ENCODE results near the gene ARHGEF7.

ARHGEF7 gene

DNA sequence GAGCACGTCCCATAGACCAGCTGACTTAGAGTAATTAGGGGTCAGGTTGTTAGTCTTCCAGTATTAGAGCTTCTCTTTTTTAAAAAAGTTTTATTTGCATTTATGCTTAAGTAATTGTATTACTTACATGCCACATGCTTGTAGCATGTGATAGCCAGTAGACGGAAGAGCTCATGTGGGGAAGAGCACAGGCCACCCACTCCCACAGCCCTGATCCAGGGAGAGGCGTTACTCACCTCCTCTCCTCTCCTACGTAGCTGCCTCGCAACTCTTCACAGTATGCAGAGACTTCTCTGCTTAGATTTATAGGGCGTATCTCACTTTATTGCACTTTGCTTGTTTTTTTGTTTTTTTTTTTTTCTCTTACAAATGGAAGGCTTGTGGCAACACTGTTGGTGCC is 110.1 kb downstream of the ARHGEF7 start:
- Histone ChIP-seq H3K9me3 (ENCODE audit: insufficient read depth, low read depth, low read length) (no peaks in the 10 kb centered on the region), H3K9ac (ENCODE audit: low read depth, low read length, poor library complexity, severe bottlenecking) (no peak overlapping the region), H3K9me2 (replicated peaks; ENCODE audit: low read depth, low read length) (no peaks in the 10 kb centered on the region), H3K4me1 (ENCODE audit: insufficient read depth, low read length, poor library complexity, severe bottlenecking) (peaks cover 6% of the 10 kb centered on the region), H3K27me3 (ENCODE audit: insufficient read depth, low read length, poor library complexity, severe bottlenecking) (no peaks in the 10 kb centered on the region), H3K4me3 (ENCODE audit: low read length, poor library complexity, severe bottlenecking) (no peak overlapping the region), H4K20me1 (ENCODE audit: insufficient read depth, low read length, poor library complexity, severe bottlenecking) (peaks cover 49% of the 10 kb centered on the region), H2AFZ (ENCODE audit: low read length) (no peak overlapping the region), H3K4me2 (ENCODE audit: low read depth, low read length, poor library complexity, severe bottlenecking) (no peak overlapping the region), H3K79me2 (ENCODE audit: insufficient read depth, low read length) (peaks cover 82% of the 10 kb centered on the region), H3F3A (ENCODE audit: low read depth) (no peaks in the 10 kb centered on the region), H3K36me3 (ENCODE audit: insufficient read depth, low read length) (peaks cover 56% of the 10 kb centered on the region; the same call in 1 of the 2 replicates)
- TF ChIP-seq EZH2phosphoT487 (IDR thresholded peaks at IDR 0.05; ENCODE audit: borderline replicate concordance) = no peak

DNA sequence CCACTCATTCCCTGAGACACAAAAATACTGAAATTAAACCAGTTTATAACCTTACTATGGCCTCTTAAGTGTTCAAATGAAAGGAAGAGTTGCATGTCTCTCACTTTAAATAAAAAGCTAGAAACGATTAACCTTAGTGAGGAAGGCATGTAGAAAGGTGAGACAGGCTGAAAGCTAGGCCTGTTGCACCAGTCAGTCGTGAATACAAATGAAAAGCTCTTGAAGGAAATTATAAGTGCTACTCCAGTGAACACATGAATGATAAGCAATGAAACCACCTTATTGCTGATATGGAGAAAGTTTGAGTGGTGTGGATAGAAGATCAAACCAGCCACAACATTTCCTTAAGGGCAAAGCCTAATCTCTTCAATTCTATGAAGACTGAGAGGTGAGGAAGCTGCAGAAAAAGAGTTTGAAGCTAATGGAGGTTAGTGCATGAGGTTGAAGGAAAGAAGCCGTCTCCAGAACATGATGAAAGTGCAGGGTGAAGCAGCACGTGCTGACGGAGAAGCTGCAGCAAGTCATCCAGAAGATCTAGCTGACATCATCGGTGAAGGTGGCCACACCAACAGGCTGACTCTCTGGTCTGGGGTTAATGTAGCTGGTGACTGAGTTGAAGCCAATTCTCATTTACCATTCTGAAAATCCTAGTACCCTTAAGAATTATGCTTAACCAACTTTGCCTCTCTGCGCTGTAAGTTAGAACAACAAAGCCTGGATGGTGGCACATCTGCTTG is 110.9 kb downstream of the ARHGEF7 start:
- H3K9me3 ChIP-seq (ENCODE audit: insufficient read depth, low read depth, low read length) = no peaks in the 10 kb centered on the region
- H2AFZ ChIP-seq (ENCODE audit: low read length) = no peak overlapping the region
- TF ChIP-seq, protein P1, sequence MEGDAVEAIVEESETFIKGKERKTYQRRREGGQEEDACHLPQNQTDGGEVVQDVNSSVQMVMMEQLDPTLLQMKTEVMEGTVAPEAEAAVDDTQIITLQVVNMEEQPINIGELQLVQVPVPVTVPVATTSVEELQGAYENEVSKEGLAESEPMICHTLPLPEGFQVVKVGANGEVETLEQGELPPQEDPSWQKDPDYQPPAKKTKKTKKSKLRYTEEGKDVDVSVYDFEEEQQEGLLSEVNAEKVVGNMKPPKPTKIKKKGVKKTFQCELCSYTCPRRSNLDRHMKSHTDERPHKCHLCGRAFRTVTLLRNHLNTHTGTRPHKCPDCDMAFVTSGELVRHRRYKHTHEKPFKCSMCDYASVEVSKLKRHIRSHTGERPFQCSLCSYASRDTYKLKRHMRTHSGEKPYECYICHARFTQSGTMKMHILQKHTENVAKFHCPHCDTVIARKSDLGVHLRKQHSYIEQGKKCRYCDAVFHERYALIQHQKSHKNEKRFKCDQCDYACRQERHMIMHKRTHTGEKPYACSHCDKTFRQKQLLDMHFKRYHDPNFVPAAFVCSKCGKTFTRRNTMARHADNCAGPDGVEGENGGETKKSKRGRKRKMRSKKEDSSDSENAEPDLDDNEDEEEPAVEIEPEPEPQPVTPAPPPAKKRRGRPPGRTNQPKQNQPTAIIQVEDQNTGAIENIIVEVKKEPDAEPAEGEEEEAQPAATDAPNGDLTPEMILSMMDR (conservative IDR thresholded peaks at IDR 0.05; ENCODE audit: low read length) = no peak
- TF ChIP-seq EZH2phosphoT487 (IDR thresholded peaks at IDR 0.05; ENCODE audit: borderline replicate concordance) = no peak
- H3K4me3 ChIP-seq (ENCODE audit: low read length, poor library complexity, severe bottlenecking) = no peak overlapping the region
- peaks cover 6% of the 10 kb centered on the region for H3K4me1 ChIP-seq (ENCODE audit: insufficient read depth, low read length, poor library complexity, severe bottlenecking)
- H3K4me2 ChIP-seq (ENCODE audit: low read depth, low read length, poor library complexity, severe bottlenecking) = no peak overlapping the region
- peaks cover 56% of the 10 kb centered on the region for H4K20me1 ChIP-seq (ENCODE audit: insufficient read depth, low read length, poor library complexity, severe bottlenecking)
- H3K9ac ChIP-seq (ENCODE audit: low read depth, low read length, poor library complexity, severe bottlenecking) = no peak overlapping the region
- no peaks in the 10 kb centered on the region for H3F3A ChIP-seq (ENCODE audit: low read depth)
- H3K9me2 ChIP-seq (replicated peaks; ENCODE audit: low read depth, low read length) = no peaks in the 10 kb centered on the region
- H3K27me3 ChIP-seq (ENCODE audit: insufficient read depth, low read length, poor library complexity, severe bottlenecking) = no peaks in the 10 kb centered on the region
- peaks cover 56% of the 10 kb centered on the region; the same call in 1 of the 2 replicates for H3K36me3 ChIP-seq (ENCODE audit: insufficient read depth, low read length)
- peaks cover 84% of the 10 kb centered on the region for H3K79me2 ChIP-seq (ENCODE audit: insufficient read depth, low read length)

DNA sequence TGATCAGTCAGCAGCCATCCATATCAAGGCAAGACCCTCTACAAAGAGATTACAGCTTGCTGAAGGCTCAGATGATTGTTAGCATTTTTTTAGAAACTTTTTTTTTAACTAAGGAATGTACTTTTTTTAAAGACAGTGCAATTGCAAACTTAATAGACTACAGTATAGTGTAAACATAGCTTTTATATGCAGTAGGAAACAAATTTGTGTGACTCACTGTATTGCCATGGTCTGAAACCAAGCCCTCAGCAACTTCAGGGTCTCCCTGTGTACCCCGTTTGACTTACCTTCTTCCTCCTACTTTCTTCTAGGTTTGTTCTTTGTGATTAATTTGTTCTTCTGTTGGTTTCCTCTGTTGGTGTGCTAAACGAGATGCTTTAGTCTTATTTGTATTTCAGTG is 112.3 kb downstream of the ARHGEF7 start:
- Histone ChIP-seq H3K9me2 (replicated peaks; ENCODE audit: low read depth, low read length) (no peaks in the 10 kb centered on the region), H3K79me2 (ENCODE audit: insufficient read depth, low read length) (peaks cover 93% of the 10 kb centered on the region), H3K36me3 (ENCODE audit: insufficient read depth, low read length) (peaks cover 65% of the 10 kb centered on the region; the same call in 1 of the 2 replicates), H3K4me1 (ENCODE audit: insufficient read depth, low read length, poor library complexity, severe bottlenecking) (peaks cover 6% of the 10 kb centered on the region), H3K27me3 (ENCODE audit: insufficient read depth, low read length, poor library complexity, severe bottlenecking) (no peaks in the 10 kb centered on the region), H3K4me3 (ENCODE audit: low read length, poor library complexity, severe bottlenecking) (no peak overlapping the region), H3K9me3 (ENCODE audit: insufficient read depth, low read depth, low read length) (no peaks in the 10 kb centered on the region), H4K20me1 (ENCODE audit: insufficient read depth, low read length, poor library complexity, severe bottlenecking) (peaks cover 61% of the 10 kb centered on the region), H2AFZ (ENCODE audit: low read length) (no peak overlapping the region), H3K4me2 (ENCODE audit: low read depth, low read length, poor library complexity, severe bottlenecking) (no peak overlapping the region), H3F3A (ENCODE audit: low read depth) (no peaks in the 10 kb centered on the region), H3K9ac (ENCODE audit: low read depth, low read length, poor library complexity, severe bottlenecking) (no peak overlapping the region)
- no peak for TF ChIP-seq EZH2phosphoT487 (IDR thresholded peaks at IDR 0.05; ENCODE audit: borderline replicate concordance)
- TF ChIP-seq, protein P1 (conservative IDR thresholded peaks at IDR 0.05; ENCODE audit: low read length) = no peak
